Endothelial cell (in vitro differentiated cells): Measurements from ENCODE around the gene MYO3B. TPM values are rescaled to one million over a fixed set of nuclear protein-coding genes. Genes with fewer than 3 reads are reported as not detected.

Source experiments
- DNase-seq: peaks from one replicate; pipeline ENCODE4 v3.0.0; 2021; ENCODE audit warnings: low spot score
- H3K27ac Mint-ChIP-seq: one replicate; pipeline ENCODE4 v1.8.0; 2021; ENCODE audit warnings: mixed read lengths, inconsistent platforms; ENCODE audit not compliant: unreplicated experiment
- H3K27me3 Mint-ChIP-seq: one replicate; pipeline ENCODE4 v1.8.0; 2021; ENCODE audit warnings: mild to moderate bottlenecking, moderate library complexity, mixed read lengths, inconsistent platforms; ENCODE audit not compliant: unreplicated experiment
- H3K36me3 Mint-ChIP-seq: one replicate; pipeline ENCODE4 v1.8.0; 2021; ENCODE audit warnings: mild to moderate bottlenecking, low read depth, mixed read lengths, inconsistent platforms; ENCODE audit not compliant: unreplicated experiment
- H3K4me1 Mint-ChIP-seq: one replicate; pipeline ENCODE4 v1.8.0; 2021; ENCODE audit warnings: mild to moderate bottlenecking, mixed read lengths, inconsistent platforms; ENCODE audit not compliant: unreplicated experiment
- H3K4me3 Mint-ChIP-seq: one replicate; pipeline ENCODE4 v1.8.0; 2021; ENCODE audit warnings: mild to moderate bottlenecking, mixed read lengths, inconsistent platforms; ENCODE audit not compliant: unreplicated experiment
- H3K9me3 Mint-ChIP-seq: one replicate; pipeline ENCODE4 v1.8.0; 2021; ENCODE audit warnings: mixed read lengths, inconsistent platforms; ENCODE audit not compliant: unreplicated experiment
- total RNA-seq: library from RNA; stranded (reverse); fragmentation: NEBNext Ultra II Directional; extraction: Animal tissue kit (Norgen Biotek cat#: 25700); gene quantifications from one replicate; pipeline ENCODE4 v1.2.1, GENCODE V29; 2021; ENCODE audit not compliant: unreplicated experiment
- TF ChIP-seq, protein P1 (sequence below): fragments of 200-600 bp; sonication (generic); IDR thresholded peaks from one replicate; pipeline ENCODE4 v1.5.0; 2021; ENCODE audit warnings: antibody characterized with exemption; ENCODE audit not compliant: unreplicated experiment

MYO3B gene
- total RNA-seq, 1 donor from 2014 or later = 1.3 TPM

DNA sequence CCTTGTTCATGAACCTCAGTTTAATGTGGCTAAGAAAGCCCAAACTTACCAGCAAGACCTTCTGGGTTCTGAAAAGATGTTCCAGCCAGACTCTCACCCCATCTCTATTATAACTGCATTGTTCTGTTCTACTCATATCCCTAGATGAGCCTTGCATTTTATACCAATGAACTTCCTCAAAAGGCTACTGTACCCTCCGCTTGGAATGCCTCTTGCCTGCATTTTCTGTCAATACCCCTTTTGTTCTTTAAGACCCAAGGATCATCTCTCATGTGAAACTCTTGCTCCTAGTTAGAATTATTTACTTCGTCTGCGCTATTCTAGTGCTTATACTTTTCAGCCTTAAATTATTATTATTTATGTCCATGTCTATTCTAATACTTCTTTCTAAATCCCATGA, 181.5 kb downstream of the MYO3B start:
- H3K27me3 Mint-ChIP-seq = peaks cover 1% of the 10 kb centered on the region
- H3K27ac Mint-ChIP-seq = no peak overlapping the region
- no peaks in the 10 kb centered on the region for H3K9me3 Mint-ChIP-seq
- no peak for DNase-seq
- no peaks in the 10 kb centered on the region for H3K36me3 Mint-ChIP-seq
- TF ChIP-seq, protein P1, sequence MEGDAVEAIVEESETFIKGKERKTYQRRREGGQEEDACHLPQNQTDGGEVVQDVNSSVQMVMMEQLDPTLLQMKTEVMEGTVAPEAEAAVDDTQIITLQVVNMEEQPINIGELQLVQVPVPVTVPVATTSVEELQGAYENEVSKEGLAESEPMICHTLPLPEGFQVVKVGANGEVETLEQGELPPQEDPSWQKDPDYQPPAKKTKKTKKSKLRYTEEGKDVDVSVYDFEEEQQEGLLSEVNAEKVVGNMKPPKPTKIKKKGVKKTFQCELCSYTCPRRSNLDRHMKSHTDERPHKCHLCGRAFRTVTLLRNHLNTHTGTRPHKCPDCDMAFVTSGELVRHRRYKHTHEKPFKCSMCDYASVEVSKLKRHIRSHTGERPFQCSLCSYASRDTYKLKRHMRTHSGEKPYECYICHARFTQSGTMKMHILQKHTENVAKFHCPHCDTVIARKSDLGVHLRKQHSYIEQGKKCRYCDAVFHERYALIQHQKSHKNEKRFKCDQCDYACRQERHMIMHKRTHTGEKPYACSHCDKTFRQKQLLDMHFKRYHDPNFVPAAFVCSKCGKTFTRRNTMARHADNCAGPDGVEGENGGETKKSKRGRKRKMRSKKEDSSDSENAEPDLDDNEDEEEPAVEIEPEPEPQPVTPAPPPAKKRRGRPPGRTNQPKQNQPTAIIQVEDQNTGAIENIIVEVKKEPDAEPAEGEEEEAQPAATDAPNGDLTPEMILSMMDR = no peak
- no peak overlapping the region for H3K4me3 Mint-ChIP-seq
- peaks cover 47% of the 10 kb centered on the region for H3K4me1 Mint-ChIP-seq

DNA sequence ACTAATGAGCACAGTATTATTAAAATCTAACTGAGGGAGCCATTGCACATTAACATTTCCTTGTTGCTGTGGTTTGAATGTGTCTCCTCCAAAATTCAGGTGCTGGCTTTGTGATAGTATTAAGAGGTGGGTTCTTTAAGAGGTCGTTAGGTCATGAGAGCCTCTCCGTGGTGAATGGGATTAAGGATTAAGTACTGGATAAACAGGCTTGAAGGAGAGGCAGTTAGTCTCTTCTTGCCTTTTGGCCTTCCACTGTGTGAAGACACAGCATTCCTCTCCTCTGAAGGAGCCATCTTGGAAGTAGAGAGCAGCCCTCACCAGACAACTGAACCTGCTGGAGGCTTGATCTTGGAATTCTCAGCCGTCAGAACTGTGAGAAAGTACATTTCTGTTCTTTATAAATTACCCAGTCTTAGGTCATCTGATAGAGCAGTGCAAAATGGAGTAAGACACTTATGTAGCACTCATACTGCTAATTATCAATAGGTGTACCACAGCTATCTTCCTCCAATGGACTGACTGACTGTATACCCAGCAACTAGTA, 182.7 kb downstream of the MYO3B start:
- TF ChIP-seq, protein P1 = no peak
- peaks cover 46% of the 10 kb centered on the region for H3K4me1 Mint-ChIP-seq
- no peak overlapping the region for H3K27ac Mint-ChIP-seq
- H3K4me3 Mint-ChIP-seq = no peak overlapping the region
- H3K36me3 Mint-ChIP-seq = no peaks in the 10 kb centered on the region
- DNase-seq = no peak
- no peaks in the 10 kb centered on the region for H3K9me3 Mint-ChIP-seq
- H3K27me3 Mint-ChIP-seq = peaks cover 1% of the 10 kb centered on the region

GRCh38 chr2:170361090-170361936, 183.4 kb downstream of the MYO3B start:
- TF ChIP-seq, protein P1 = peak; percentile 67
- Mint-ChIP-seq H3K36me3 (no peaks in the 10 kb centered on the region), H3K9me3 (no peaks in the 10 kb centered on the region), H3K4me1 (peaks cover 51% of the 10 kb centered on the region), H3K4me3 (no peak overlapping the region), H3K27me3 (peaks cover 1% of the 10 kb centered on the region), H3K27ac (peak overlapping the region; percentile 83)
- DNase-seq = peak; percentile 70

GRCh38 chr2:170362313-170362870, 184.4 kb downstream of the MYO3B start:
- Mint-ChIP-seq H3K27me3 (peaks cover 1% of the 10 kb centered on the region), H3K36me3 (no peaks in the 10 kb centered on the region), H3K4me1 (peaks cover 61% of the 10 kb centered on the region), H3K4me3 (no peak overlapping the region), H3K27ac (no peak overlapping the region), H3K9me3 (no peaks in the 10 kb centered on the region)
- DNase-seq = no peak
- TF ChIP-seq, protein P1 = no peak
